Measurements from ENCODE around the gene INKA2.

The INKA2 gene

GRCh38 chr1:111705841-111706240, 33.4 kb downstream of the INKA2 start:
- no peak for DNase-seq (ENCODE audit: low read depth in 3 of 3, low spot score in 1 of 3)

DNA sequence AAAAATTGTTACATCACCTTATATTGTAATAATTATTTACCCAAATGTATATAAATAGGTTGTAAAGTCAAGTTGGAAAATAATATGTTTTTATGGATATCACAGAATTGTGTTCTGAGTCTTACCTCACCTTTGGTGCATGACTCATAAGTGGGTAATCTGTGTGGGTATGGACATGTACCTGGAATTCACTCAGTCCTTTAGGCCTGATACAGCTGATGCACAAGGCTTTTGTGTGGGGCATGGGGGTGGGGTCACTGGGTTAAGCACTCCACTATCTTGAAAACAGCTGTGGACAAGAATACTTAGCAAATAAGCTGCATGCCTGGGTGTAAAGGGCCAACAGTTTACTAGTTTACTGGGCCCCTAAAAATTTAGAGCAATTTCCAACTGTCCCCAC, 34.4 kb downstream of the INKA2 start:
- DNase-seq (ENCODE audit: low read depth in 3 of 3, low spot score in 1 of 3), result no peak

DNA sequence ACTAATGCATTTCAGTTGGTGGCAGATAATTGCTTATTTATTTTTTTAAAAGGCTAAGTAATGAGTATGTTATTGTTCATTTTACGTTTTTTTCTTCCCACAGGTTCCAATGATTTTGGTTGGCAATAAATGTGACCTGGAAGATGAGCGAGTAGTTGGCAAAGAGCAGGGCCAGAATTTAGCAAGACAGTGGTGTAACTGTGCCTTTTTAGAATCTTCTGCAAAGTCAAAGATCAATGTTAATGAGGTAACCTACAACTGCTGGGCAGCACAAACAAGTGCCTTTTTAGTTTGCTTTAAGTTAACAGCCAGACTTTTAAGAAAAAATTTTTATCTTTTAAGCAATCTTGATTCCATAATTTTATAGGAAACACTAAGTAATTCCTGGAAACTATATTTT, 35.0 kb downstream of the INKA2 start:
- no peak for DNase-seq (ENCODE audit: low read depth in 3 of 3, low spot score in 1 of 3)

GRCh38 chr1:111702504-111703050, 36.6 kb downstream of the INKA2 start:
- DNase-seq (ENCODE audit: low read depth in 3 of 3, low spot score in 1 of 3), result no peak

DNA sequence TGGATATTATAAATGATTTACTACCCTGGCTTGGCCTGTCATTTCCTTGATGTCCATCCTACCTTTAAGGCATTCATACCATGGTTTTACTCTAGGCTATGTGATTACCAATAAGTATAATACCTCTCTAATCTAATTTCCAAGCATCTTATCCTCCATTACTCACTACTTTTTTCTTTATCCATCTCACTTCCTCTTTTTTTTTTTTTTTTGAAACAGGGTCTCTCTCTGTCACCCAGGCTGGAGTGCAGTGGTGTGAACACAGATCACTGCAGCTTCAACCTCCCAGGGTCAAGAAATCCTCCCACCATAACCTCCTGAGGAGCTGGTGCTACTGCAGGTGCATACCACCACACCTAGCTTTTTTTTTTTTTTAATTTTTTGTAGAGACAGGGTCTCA, 39.9 kb downstream of the INKA2 start:
- no peak for DNase-seq (ENCODE audit: low read depth in 3 of 3, low spot score in 1 of 3)

GRCh38 chr1:111696330-111696729, 42.9 kb downstream of the INKA2 start:
- no peak for DNase-seq (ENCODE audit: low read depth in 3 of 3, low spot score in 1 of 3)

- no peak for DNase-seq (ENCODE audit: low read depth in 3 of 3, low spot score in 1 of 3)
These were observed 43.4 kb downstream of the INKA2 start for GRCh38 chr1:111695801-111696200.

- DNase-seq (ENCODE audit: low read depth in 3 of 3, low spot score in 1 of 3), result no peak
These were observed 47.3 kb downstream of the INKA2 start for GRCh38 chr1:111691886-111692285.

GRCh38 chr1:111690306-111690617, 48.9 kb downstream of the INKA2 start:
- no peak for DNase-seq (ENCODE audit: low read depth in 3 of 3, low spot score in 1 of 3)
